DND-41 (cell line): ENCODE data around the gene KRTAP5-6.

Experiments used
- CTCF ChIP-seq: IDR thresholded peaks from 2 replicates; pipeline ENCODE4 v1.5.1; 2012; ENCODE audit warnings: borderline replicate concordance, low read length, moderate library complexity, mild to moderate bottlenecking; ENCODE audit not compliant: poor library complexity, severe bottlenecking; ENCODE audit errors: extremely low read depth
- EZH2 ChIP-seq: IDR thresholded peaks from 3 replicates; pipeline ENCODE4 v1.6.1; 2012; ENCODE audit warnings: borderline replicate concordance, low read depth, mild to moderate bottlenecking, moderate library complexity, low read length, inconsistent platforms; ENCODE audit not compliant: severe bottlenecking

GRCh38 chr11:1699771-1700170, 2.8 kb downstream of the KRTAP5-6 start:
- TF ChIP-seq CTCF = no peak
- no peak for TF ChIP-seq EZH2
